Trophoblast cell (in vitro differentiated cells and primary cell): ENCODE data around the gene TMUB2.

Experiments
- DNase-seq, 2 donors: peaks; one replicate each; pipeline ENCODE4 v3.0.0-alpha.2; 2016
- H2AFZ ChIP-seq: 2 replicates; pipeline ENCODE4 v1.6.1; 2013; ENCODE audit warnings: low read length, moderate library complexity, mild to moderate bottlenecking; ENCODE audit not compliant: insufficient read depth, poor library complexity
- H2AK5ac ChIP-seq: 2 replicates; pipeline ENCODE4 v1.6.1; 2013; ENCODE audit warnings: mild to moderate bottlenecking, low read length
- H2BK120ac ChIP-seq: 2 replicates; pipeline ENCODE4 v1.6.1; 2013; ENCODE audit warnings: low read length, mild to moderate bottlenecking, moderate library complexity; ENCODE audit not compliant: insufficient read depth, poor library complexity
- H2BK12ac ChIP-seq: 2 replicates; pipeline ENCODE4 v1.6.1; 2013; ENCODE audit warnings: mild to moderate bottlenecking, low read length, moderate library complexity
- H2BK5ac ChIP-seq: 2 replicates; pipeline ENCODE4 v1.6.1; 2013; ENCODE audit warnings: low read length, low read depth, moderate library complexity, mild to moderate bottlenecking; ENCODE audit not compliant: poor library complexity
- H3K14ac ChIP-seq: 2 replicates; pipeline ENCODE4 v1.6.1; 2013; ENCODE audit warnings: mild to moderate bottlenecking, low read length
- H3K18ac ChIP-seq: 2 replicates; pipeline ENCODE4 v1.6.1; 2013; ENCODE audit warnings: mild to moderate bottlenecking, low read length
- H3K23ac ChIP-seq: 2 replicates; pipeline ENCODE4 v1.6.1; 2013; ENCODE audit warnings: low read length
- H3K27ac ChIP-seq: 2 replicates; pipeline ENCODE4 v1.5.1; 2013; ENCODE audit warnings: low read depth, mild to moderate bottlenecking, inconsistent platforms, low read length, moderate library complexity
- H3K27me3 ChIP-seq: 2 replicates; pipeline ENCODE4 v1.6.1; 2013; ENCODE audit warnings: inconsistent platforms, mild to moderate bottlenecking, low read length, moderate library complexity; ENCODE audit not compliant: insufficient read depth
- H3K36me3 ChIP-seq, 2 experiments: 1 replicate in 1 of 2; 2 replicates in 1 of 2; pipeline ENCODE4 v1.6.1; 2013; ENCODE audit warnings: low read length in 2 of 2, mild to moderate bottlenecking in 2 of 2, moderate library complexity in 1 of 2; ENCODE audit not compliant: insufficient read depth in 2 of 2, control insufficient read depth in 1 of 2
- H3K4ac ChIP-seq: 2 replicates; pipeline ENCODE4 v1.6.1; 2013; ENCODE audit warnings: low read depth, mild to moderate bottlenecking, low read length, moderate library complexity
- H3K4me1 ChIP-seq, 2 experiments: 1 replicate in 1 of 2; 2 replicates in 1 of 2; pipeline ENCODE4 v1.6.1; 2013; ENCODE audit warnings: low read length in 2 of 2, mild to moderate bottlenecking in 2 of 2, moderate library complexity in 1 of 2; ENCODE audit not compliant: insufficient read depth in 2 of 2, control insufficient read depth in 1 of 2
- H3K4me2 ChIP-seq: 2 replicates; pipeline ENCODE4 v1.6.1; 2013; ENCODE audit warnings: inconsistent platforms, mild to moderate bottlenecking, low read length, moderate library complexity
- H3K4me3 ChIP-seq: 2 replicates; pipeline ENCODE4 v1.5.1; 2013; ENCODE audit warnings: mild to moderate bottlenecking, low read depth, low read length, inconsistent platforms
- H3K79me1 ChIP-seq: one replicate; pipeline ENCODE4 v1.6.1; 2013; ENCODE audit warnings: low read length
- H3K79me2 ChIP-seq: 2 replicates; pipeline ENCODE4 v1.6.1; 2013; ENCODE audit warnings: low read length, mild to moderate bottlenecking; ENCODE audit not compliant: control insufficient read depth, insufficient read depth, poor library complexity
- H3K9ac ChIP-seq: 2 replicates; pipeline ENCODE4 v1.6.1; 2013; ENCODE audit warnings: mild to moderate bottlenecking, low read length
- H3K9me3 ChIP-seq: 2 replicates; pipeline ENCODE4 v1.6.1; 2013; ENCODE audit warnings: low read depth, mild to moderate bottlenecking, control low read depth, inconsistent platforms, low read length; ENCODE audit not compliant: insufficient read depth
- H4K12ac ChIP-seq: 2 replicates; pipeline ENCODE4 v1.6.1; 2013; ENCODE audit warnings: low read depth, mild to moderate bottlenecking, low read length, moderate library complexity
- H4K8ac ChIP-seq: 2 replicates; pipeline ENCODE4 v1.6.1; 2013; ENCODE audit warnings: low read depth, mild to moderate bottlenecking, low read length, moderate library complexity
- H4K91ac ChIP-seq: one replicate; pipeline ENCODE4 v1.6.1; 2013; ENCODE audit warnings: low read depth, mild to moderate bottlenecking, low read length, moderate library complexity
- WGBS: extraction: QIAGEN DNeasy Blood & Tissue Kit; methylation state at CpG from one replicate; pipeline ENCODE4 v1.1.7; 2013; ENCODE audit warnings: missing lambda C conversion rate; ENCODE audit not compliant: insufficient read length, insufficient coverage; ENCODE audit errors: extremely low coverage; 5-methylcytosine and 5-hydroxymethylcytosine counted together

The TMUB2 gene

GRCh38 chr17:44213403-44214229 lies 26.8 kb downstream of the TMUB2 start:
- Histone ChIP-seq H2AK5ac (no peak overlapping the region), H3K18ac (no peak overlapping the region), H3K4ac (no peak overlapping the region), H3K27me3 (no peaks in the 10 kb centered on the region), H2BK120ac (no peak overlapping the region), H3K36me3 (peaks cover 68 to 80% of the 10 kb centered on the region in 2 experiments), H4K12ac (no peak overlapping the region), H2AFZ (no peak overlapping the region), H4K8ac (no peak overlapping the region), H3K4me2 (no peak overlapping the region), H3K79me1 (peaks cover 4% of the 10 kb centered on the region), H4K91ac (no peak overlapping the region), H3K9ac (no peak overlapping the region), H3K4me1 (peaks cover 10 to 11% of the 10 kb centered on the region in 2 experiments), H3K79me2 (peaks cover 7% of the 10 kb centered on the region), H3K14ac (no peak overlapping the region), H3K27ac (no peak overlapping the region), H2BK12ac (no peak overlapping the region), H3K23ac (no peak overlapping the region), H2BK5ac (no peak overlapping the region), H3K4me3 (no peak overlapping the region), H3K9me3 (no peaks in the 10 kb centered on the region)
- no CpG with 5 or more reads among the region's 15 CpGs for WGBS
- no peak for DNase-seq

GRCh38 chr17:44214230-44214494 lies 27.4 kb downstream of the TMUB2 start:
- H3K36me3 ChIP-seq, result peaks cover 63 to 75% of the 10 kb centered on the region in 2 experiments
- H3K14ac ChIP-seq, result no peak overlapping the region
- DNase-seq, result no peak
- no peak overlapping the region for H3K4me3 ChIP-seq
- no peak overlapping the region for H2BK12ac ChIP-seq
- H3K9me3 ChIP-seq, result no peaks in the 10 kb centered on the region
- H4K8ac ChIP-seq, result no peak overlapping the region
- no CpG with 5 or more reads among the region's 1 CpG for WGBS
- H3K4me2 ChIP-seq, result no peak overlapping the region
- peaks cover 8% of the 10 kb centered on the region for H3K79me1 ChIP-seq
- H2BK120ac ChIP-seq, result no peak overlapping the region
- H3K27ac ChIP-seq, result no peak overlapping the region
- no peak overlapping the region for H3K4ac ChIP-seq
- H2AFZ ChIP-seq, result no peak overlapping the region
- no peak overlapping the region for H4K91ac ChIP-seq
- no peak overlapping the region for H2AK5ac ChIP-seq
- peaks cover 10 to 11% of the 10 kb centered on the region in 2 experiments for H3K4me1 ChIP-seq
- no peaks in the 10 kb centered on the region for H3K27me3 ChIP-seq
- H2BK5ac ChIP-seq, result no peak overlapping the region
- H4K12ac ChIP-seq, result no peak overlapping the region
- no peak overlapping the region for H3K18ac ChIP-seq
- H3K79me2 ChIP-seq, result peaks cover 10% of the 10 kb centered on the region
- no peak overlapping the region for H3K9ac ChIP-seq
- no peak overlapping the region for H3K23ac ChIP-seq

- H3K23ac ChIP-seq, result no peak overlapping the region
- no peak overlapping the region for H3K27ac ChIP-seq
- H4K12ac ChIP-seq, result no peak overlapping the region
- no peak overlapping the region for H3K4me2 ChIP-seq
- no peaks in the 10 kb centered on the region for H3K9me3 ChIP-seq
- no peak for DNase-seq
- peaks cover 10 to 11% of the 10 kb centered on the region in 2 experiments for H3K4me1 ChIP-seq
- peaks cover 12% of the 10 kb centered on the region for H3K79me1 ChIP-seq
- H2BK12ac ChIP-seq, result no peak overlapping the region
- no peak overlapping the region for H3K9ac ChIP-seq
- no peaks in the 10 kb centered on the region for H3K27me3 ChIP-seq
- peaks cover 55 to 68% of the 10 kb centered on the region in 2 experiments for H3K36me3 ChIP-seq
- no peak overlapping the region for H4K8ac ChIP-seq
- no peak overlapping the region for H4K91ac ChIP-seq
- no peak overlapping the region for H2BK5ac ChIP-seq
- H3K18ac ChIP-seq, result no peak overlapping the region
- H2BK120ac ChIP-seq, result no peak overlapping the region
- H3K4ac ChIP-seq, result no peak overlapping the region
- H3K14ac ChIP-seq, result no peak overlapping the region
- H2AK5ac ChIP-seq, result no peak overlapping the region
- WGBS, result no CpG with 5 or more reads among the region's 6 CpGs
- no peak overlapping the region for H2AFZ ChIP-seq
- peaks cover 13% of the 10 kb centered on the region for H3K79me2 ChIP-seq
- H3K4me3 ChIP-seq, result no peak overlapping the region
Observed at GRCh38 chr17:44214896-44215295, 28.1 kb downstream of the TMUB2 start.

- peaks cover 20% of the 10 kb centered on the region for H3K79me2 ChIP-seq
- DNase-seq, result no peak
- H3K27ac ChIP-seq, result no peak overlapping the region
- H3K4me1 ChIP-seq, result peaks cover 6 to 8% of the 10 kb centered on the region in 2 experiments
- H3K36me3 ChIP-seq, result peaks cover 44 to 59% of the 10 kb centered on the region in 2 experiments
- H2BK120ac ChIP-seq, result no peak overlapping the region
- H3K9me3 ChIP-seq, result no peaks in the 10 kb centered on the region
- H3K4me2 ChIP-seq, result no peak overlapping the region
- no peak overlapping the region for H3K4ac ChIP-seq
- no peak overlapping the region for H3K9ac ChIP-seq
- H3K14ac ChIP-seq, result no peak overlapping the region
- H4K12ac ChIP-seq, result no peak overlapping the region
- H3K23ac ChIP-seq, result no peak overlapping the region
- no peak overlapping the region for H4K8ac ChIP-seq
- H2AFZ ChIP-seq, result no peak overlapping the region
- H3K27me3 ChIP-seq, result no peaks in the 10 kb centered on the region
- no peak overlapping the region for H3K18ac ChIP-seq
- no peak overlapping the region for H2BK12ac ChIP-seq
- H2BK5ac ChIP-seq, result no peak overlapping the region
- peaks cover 23% of the 10 kb centered on the region for H3K79me1 ChIP-seq
- no CpG with 5 or more reads among the region's 5 CpGs for WGBS
- no peak overlapping the region for H2AK5ac ChIP-seq
- H3K4me3 ChIP-seq, result no peak overlapping the region
- no peak overlapping the region for H4K91ac ChIP-seq
Observed at GRCh38 chr17:44216173-44216572, 29.4 kb downstream of the TMUB2 start.
